Gastrocnemius medialis (tissue), 4 donors: ENCODE measurements around the gene MGAT5. TPM values are rescaled to one million over a fixed set of nuclear protein-coding genes. Genes with fewer than 3 reads are reported as not detected.

ENCODE experiments used
- ATAC-seq, 2 donors: fragments of 150-250 bp; one replicate each; pipeline ENCODE4 v1.9.1; 2016
- DNase-seq, 2 donors: peaks; one replicate each; pipeline ENCODE4 v3.0.0-alpha.2; 2019
- H3K27ac ChIP-seq, 4 donors: fragments of 200-600 bp; sonication (generic); 1 replicate in 1 of 4; 2 replicates in 3 of 4; pipeline ENCODE4 v1.5.1; 2016 to 2018; ENCODE audit warnings: mild to moderate bottlenecking in 2 of 4, moderate library complexity in 1 of 4
- H3K27me3 ChIP-seq, 3 donors: fragments of 200-600 bp; sonication (generic) in 2 of 3; 1 replicate in 1 of 3; 2 replicates in 2 of 3; pipeline versions ENCODE4 v1.5.1 to v1.6.0; 2016 to 2019; ENCODE audit warnings: mild to moderate bottlenecking in 1 of 3, moderate library complexity in 1 of 3
- H3K36me3 ChIP-seq, 2 donors: fragments of 200-600 bp; sonication (generic) in 1 of 2; one replicate each; pipeline ENCODE4 v1.5.1; 2017 to 2018
- H3K4me1 ChIP-seq, 2 donors: fragments of 200-600 bp; sonication (generic) in 1 of 2; one replicate each; pipeline ENCODE4 v1.5.1; 2016 to 2017; ENCODE audit warnings: mild to moderate bottlenecking in 2 of 2
- H3K4me3 ChIP-seq, 4 donors: fragments of 200-600 bp; sonication (generic) in 3 of 4; 1 replicate in 1 of 4; 2 replicates in 3 of 4; pipeline ENCODE4 v1.5.1; 2016 to 2019; ENCODE audit warnings: mild to moderate bottlenecking in 2 of 4
- H3K9me3 ChIP-seq, 3 donors: fragments of 200-600 bp; sonication (generic) in 2 of 3; 1 replicate in 1 of 3; 2 replicates in 2 of 3; pipeline ENCODE4 v1.5.1; 2016 to 2019
- CTCF ChIP-seq, 5 experiments: fragments of 450-650 bp in 3 of 5; fragments of 200-600 bp in 2 of 5; sonication (generic) in 2 of 5; IDR thresholded peaks in 4 of 5; conservative IDR thresholded peaks in 1 of 5; 1 replicate in 4 of 5; 2 replicates in 1 of 5; pipeline ENCODE4 v1.5.1; 2016 to 2019; ENCODE audit warnings: antibody characterized with exemption in 5 of 5, mild to moderate bottlenecking in 3 of 5, moderate library complexity in 3 of 5
- POLR2A ChIP-seq, 2 donors: fragments of 450-650 bp; IDR thresholded peaks; one replicate each; pipeline ENCODE4 v1.6.1; 2017; ENCODE audit warnings: antibody characterized with exemption in 2 of 2, mild to moderate bottlenecking in 2 of 2, moderate library complexity in 2 of 2
- in situ Hi-C, 4 donors: fragments of 200-750 bp; cut with MboI; loops; one replicate each; pipeline versions ENCODE4 v1.15.0 to v1.8.0; 2017; ENCODE audit warnings: low sequenced_read_pairs in 4 of 4
- intact Hi-C: fragments of 100-400 bp; cut with DNase I; formaldehyde crosslinking; loops from one replicate; pipeline ENCODE4 v1.15.1; 2023; ENCODE audit warnings: low total_unique reads
- total RNA-seq, 4 donors: library from RNA; depleted of rRNA; stranded (reverse); fragments of >200 nt; gene quantifications; one replicate each; pipeline versions ENCODE4 v1.1.0 to v1.2.3, GENCODE V29; 2016

The MGAT5 gene
- total RNA-seq, 4 donors from 2014 or later = 3.0 to 4.9 (median 3.3) TPM

- H3K27ac ChIP-seq = peak overlapping the region; percentile 46 to 70 (median 62)
- H3K4me3 ChIP-seq = no peak overlapping the region
- ATAC-seq = peak; percentile 71 to 88
- H3K9me3 ChIP-seq = no peaks in the 10 kb centered on the region
- intact Hi-C loops (no loop called here), in situ Hi-C loops (loop anchor here in 1 of 4 donors (25.0 kb wide), 2 partner anchors 165 to 540 kb away; no protein-coding TSS in a partner anchor)
- H3K4me1 ChIP-seq = peaks cover 15 to 24% of the 10 kb centered on the region in 2 donors
- no peaks in the 10 kb centered on the region for H3K27me3 ChIP-seq
- no peaks in the 10 kb centered on the region for H3K36me3 ChIP-seq
- DNase-seq = peak; percentile 29 to 56
- TF ChIP-seq POLR2A (IDR thresholded peaks at IDR 0.05) (no peak), CTCF (IDR thresholded peaks at IDR 0.05 in 4 of 5, conservative IDR thresholded peaks at IDR 0.05 in 1 of 5) (no peak)
Observed at GRCh38 chr2:134402410-134402809, 148.5 kb downstream of the MGAT5 start.

GRCh38 chr2:134405611-134406081 lies 151.8 kb downstream of the MGAT5 start:
- Histone ChIP-seq H3K36me3 (no peaks in the 10 kb centered on the region), H3K27me3 (no peaks in the 10 kb centered on the region), H3K4me1 (peaks cover 10 to 22% of the 10 kb centered on the region in 2 donors), H3K4me3 (no peak overlapping the region), H3K27ac (no peak overlapping the region), H3K9me3 (no peaks in the 10 kb centered on the region)
- in situ Hi-C loops (loop anchor here in 1 of 4 donors (25.0 kb wide), 2 partner anchors 168 to 543 kb away; no protein-coding TSS in a partner anchor), intact Hi-C loops (no loop called here)
- no peak for ATAC-seq
- no peak for TF ChIP-seq POLR2A (IDR thresholded peaks at IDR 0.05)
- TF ChIP-seq CTCF (IDR thresholded peaks at IDR 0.05 in 4 of 5, conservative IDR thresholded peaks at IDR 0.05 in 1 of 5) = no peak
- DNase-seq = no peak

- DNase-seq (no peak), ATAC-seq (no peak)
- no peaks in the 10 kb centered on the region for H3K9me3 ChIP-seq
- intact Hi-C loops (no loop called here), in situ Hi-C loops (loop anchor here in 1 of 4 donors (25.0 kb wide), 2 partner anchors 169 to 544 kb away; no protein-coding TSS in a partner anchor)
- TF ChIP-seq CTCF (IDR thresholded peaks at IDR 0.05 in 4 of 5, conservative IDR thresholded peaks at IDR 0.05 in 1 of 5) (no peak), POLR2A (IDR thresholded peaks at IDR 0.05) (no peak)
- H3K36me3 ChIP-seq = no peaks in the 10 kb centered on the region
- no peak overlapping the region for H3K4me3 ChIP-seq
- H3K4me1 ChIP-seq = peaks cover 3 to 16% of the 10 kb centered on the region in 2 donors
- H3K27me3 ChIP-seq = no peaks in the 10 kb centered on the region
- no peak overlapping the region for H3K27ac ChIP-seq
Observed at GRCh38 chr2:134406311-134406710, 152.4 kb downstream of the MGAT5 start.

GRCh38 chr2:134406736-134407135 lies 152.9 kb downstream of the MGAT5 start:
- Histone ChIP-seq H3K4me1 (peaks cover 4 to 17% of the 10 kb centered on the region in 2 donors), H3K9me3 (no peaks in the 10 kb centered on the region), H3K36me3 (no peaks in the 10 kb centered on the region), H3K27ac (no peak overlapping the region), H3K27me3 (no peaks in the 10 kb centered on the region), H3K4me3 (no peak overlapping the region)
- no peak for DNase-seq
- in situ Hi-C loops (loop anchor here in 1 of 4 donors (25.0 kb wide), 2 partner anchors 169 to 544 kb away; no protein-coding TSS in a partner anchor), intact Hi-C loops (no loop called here)
- ATAC-seq = no peak
- TF ChIP-seq CTCF (IDR thresholded peaks at IDR 0.05 in 4 of 5, conservative IDR thresholded peaks at IDR 0.05 in 1 of 5) (no peak), POLR2A (IDR thresholded peaks at IDR 0.05) (no peak)
